Sigmoid colon (tissue), 4 donors: ENCODE results near the gene RHOJ.

Experiments
- EP300 ChIP-seq, 4 donors: sonication (generic); formaldehyde crosslinking; IDR thresholded peaks; one replicate each; pipeline ENCODE4 v1.6.1; 2017; ENCODE audit warnings: antibody characterized with exemption in 4 of 4
- POLR2A ChIP-seq, 2 donors: fragments of 450-650 bp; IDR thresholded peaks; one replicate each; pipeline ENCODE4 v1.6.1; 2016; ENCODE audit warnings: antibody characterized with exemption in 2 of 2, mild to moderate bottlenecking in 2 of 2, moderate library complexity in 2 of 2
- TF ChIP-seq, protein P1 (sequence below), 4 experiments: fragments of 450-650 bp in 3 of 4; fragments of 200-600 bp in 1 of 4; IDR thresholded peaks; one replicate each; pipeline ENCODE4 v1.5.1; 2016 to 2019; ENCODE audit warnings: antibody characterized with exemption in 4 of 4, mild to moderate bottlenecking in 3 of 4, moderate library complexity in 2 of 4

DNA sequence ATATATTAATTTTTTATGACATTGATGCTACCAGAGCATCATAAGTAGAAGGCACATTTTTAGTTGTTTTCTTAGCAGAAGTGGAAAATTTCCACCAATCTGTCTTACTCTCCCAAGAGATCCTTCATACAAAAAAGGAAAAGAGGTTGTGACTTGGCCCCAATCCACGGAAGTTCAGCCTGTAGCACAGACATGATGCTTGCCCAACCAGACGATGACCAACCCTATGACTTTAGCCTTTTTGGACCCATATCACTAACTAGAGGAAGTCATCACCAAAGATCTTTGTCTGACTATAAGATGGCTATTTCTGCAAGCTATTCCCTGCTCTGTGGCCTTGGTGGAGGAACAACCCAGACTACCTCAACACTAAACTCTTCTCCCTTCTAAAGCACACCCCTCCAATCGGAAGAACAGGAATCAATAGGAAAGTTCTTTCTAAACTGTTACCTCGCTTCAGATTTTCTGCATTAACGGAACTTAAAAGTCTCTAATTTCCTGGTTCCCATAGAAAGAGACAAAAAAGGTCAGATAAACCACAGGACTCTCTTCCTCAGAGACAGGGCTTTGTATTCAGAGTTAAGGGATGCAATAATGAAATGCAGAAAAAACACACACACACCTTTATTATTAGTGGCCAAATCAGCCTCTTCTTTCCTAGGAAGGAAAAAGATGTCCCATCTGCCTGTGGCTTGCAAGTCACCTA is 4.1 kb upstream of the RHOJ start:
- TF ChIP-seq, protein P1, sequence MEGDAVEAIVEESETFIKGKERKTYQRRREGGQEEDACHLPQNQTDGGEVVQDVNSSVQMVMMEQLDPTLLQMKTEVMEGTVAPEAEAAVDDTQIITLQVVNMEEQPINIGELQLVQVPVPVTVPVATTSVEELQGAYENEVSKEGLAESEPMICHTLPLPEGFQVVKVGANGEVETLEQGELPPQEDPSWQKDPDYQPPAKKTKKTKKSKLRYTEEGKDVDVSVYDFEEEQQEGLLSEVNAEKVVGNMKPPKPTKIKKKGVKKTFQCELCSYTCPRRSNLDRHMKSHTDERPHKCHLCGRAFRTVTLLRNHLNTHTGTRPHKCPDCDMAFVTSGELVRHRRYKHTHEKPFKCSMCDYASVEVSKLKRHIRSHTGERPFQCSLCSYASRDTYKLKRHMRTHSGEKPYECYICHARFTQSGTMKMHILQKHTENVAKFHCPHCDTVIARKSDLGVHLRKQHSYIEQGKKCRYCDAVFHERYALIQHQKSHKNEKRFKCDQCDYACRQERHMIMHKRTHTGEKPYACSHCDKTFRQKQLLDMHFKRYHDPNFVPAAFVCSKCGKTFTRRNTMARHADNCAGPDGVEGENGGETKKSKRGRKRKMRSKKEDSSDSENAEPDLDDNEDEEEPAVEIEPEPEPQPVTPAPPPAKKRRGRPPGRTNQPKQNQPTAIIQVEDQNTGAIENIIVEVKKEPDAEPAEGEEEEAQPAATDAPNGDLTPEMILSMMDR (IDR thresholded peaks at IDR 0.05), result no peak
- TF ChIP-seq POLR2A (IDR thresholded peaks at IDR 0.05) (no peak), EP300 (IDR thresholded peaks at IDR 0.05) (no peak)
